Hematopoietic multipotent progenitor cell treated with erythropoietin and hydrocortisone succinate and interleukin-3 and kit ligand, for 8 days (in vitro differentiated cells): ENCODE data around the gene KRTAP5-2.
A peak's percentile ranks its signal among the peaks of the same experiment; 100 is the strongest.
"Not testable (repeated sequence)": the region's sequence is repeated elsewhere in the genome, so short reads cannot be mapped to it uniquely, and the experiment has no call there.

Experiments used
- DNase-seq: peaks from one replicate; pipeline ENCODE4 v3.0.0-alpha.2; 2015

Gene KRTAP5-2

DNA sequence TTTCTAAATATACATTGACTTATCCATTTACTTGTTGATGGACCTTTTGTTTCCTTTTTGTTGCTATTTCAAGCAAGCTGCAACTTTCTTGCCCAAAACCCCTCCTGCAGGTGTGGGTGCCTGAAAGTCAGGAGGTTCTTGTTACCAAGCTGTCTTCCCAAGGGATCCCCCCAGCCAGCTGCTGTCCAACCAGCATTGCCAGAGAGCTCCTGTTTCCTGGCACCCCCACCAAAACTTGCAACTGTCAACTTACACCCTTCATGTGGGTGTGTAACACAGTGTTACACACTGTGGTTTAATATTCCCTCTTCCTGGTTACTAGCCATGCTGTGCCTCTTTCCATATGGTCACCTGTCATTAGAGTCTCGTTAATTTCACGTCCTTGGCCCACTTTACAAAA is 11.4 kb downstream of the KRTAP5-2 start:
- DNase-seq = no peak

DNA sequence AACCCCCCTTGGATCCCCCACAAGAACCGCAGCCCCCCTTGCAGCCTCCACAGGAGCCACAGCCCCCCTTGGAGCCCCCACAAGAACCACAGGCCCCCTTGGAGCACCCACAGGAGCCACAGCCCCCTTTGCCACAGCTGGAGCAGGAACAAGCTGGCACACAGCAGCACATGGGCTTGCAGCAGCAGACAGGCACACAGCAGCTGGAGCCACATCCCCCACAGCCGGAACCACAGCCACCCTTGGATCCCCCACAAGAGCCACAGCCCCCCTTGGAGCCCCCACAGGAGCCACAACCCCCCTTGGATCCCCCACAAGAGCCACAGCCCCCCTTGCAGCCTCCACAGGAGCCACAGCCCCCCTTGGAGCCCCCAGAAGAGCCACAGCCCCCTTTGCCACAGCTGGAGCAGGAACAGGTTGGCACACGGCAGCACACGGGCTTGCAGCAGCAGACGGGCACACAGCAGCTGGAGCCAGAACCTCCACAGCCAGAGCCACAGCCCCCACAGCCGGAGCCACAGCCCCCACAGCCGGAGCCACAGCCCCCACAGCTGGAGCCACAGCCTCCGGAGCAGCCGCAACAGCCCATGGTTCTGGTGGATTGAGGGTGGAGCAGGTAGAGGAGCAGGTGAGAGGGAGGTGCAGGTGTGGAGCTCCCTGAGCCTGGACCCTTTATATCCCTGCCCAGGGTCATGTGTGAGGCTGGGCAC is 13.3 kb downstream of the KRTAP5-2 start, which contains the start of gene KRTAP5-1:
Gene KRTAP5-1, minus strand, starts transcription at position 623 of the 710 bp plus-strand sequence. Its CDS starts 34 bp downstream, at position 589.
- not testable (repeated sequence) for DNase-seq

DNA sequence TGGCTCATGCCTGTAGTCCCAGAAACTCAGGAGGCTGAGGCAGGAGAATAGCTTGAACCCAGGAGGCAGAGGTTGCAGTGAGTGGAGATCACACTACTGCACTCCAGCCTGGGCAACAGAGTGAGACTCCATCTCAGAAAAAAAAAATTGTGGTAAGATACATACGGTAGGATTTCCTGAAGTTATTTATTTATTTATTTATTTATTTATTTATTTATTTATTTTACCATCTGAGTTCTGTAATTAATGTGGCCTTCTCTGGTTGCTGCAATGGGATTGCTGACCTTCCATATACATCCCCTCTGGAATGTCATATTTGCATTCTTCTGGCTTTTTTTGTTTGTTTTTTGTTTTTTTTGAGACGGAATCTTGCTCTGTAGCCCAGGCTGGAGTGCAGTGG is 15.2 kb downstream of the KRTAP5-2 start:
- not testable (repeated sequence) for DNase-seq

DNA sequence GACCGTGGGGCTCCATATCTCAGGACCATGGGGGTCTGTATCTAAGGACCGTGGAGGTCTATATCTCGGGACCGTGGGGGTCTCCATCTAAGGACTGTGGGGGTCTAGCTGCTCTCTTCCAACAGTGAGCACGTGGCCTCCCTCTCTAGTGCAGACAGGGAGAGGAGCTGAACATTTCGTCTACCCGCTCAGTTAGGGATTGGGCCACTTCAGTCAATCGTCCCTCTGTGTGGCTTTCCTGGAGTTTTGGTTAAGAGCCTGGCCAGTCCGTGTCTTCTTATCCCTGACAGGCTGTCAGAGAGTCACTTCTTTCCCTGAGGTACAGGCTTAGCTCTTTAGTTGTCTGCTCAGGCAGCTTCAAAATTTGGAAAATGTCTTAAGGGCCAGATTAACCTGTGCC is 16.1 kb downstream of the KRTAP5-2 start:
- no peak for DNase-seq

DNA sequence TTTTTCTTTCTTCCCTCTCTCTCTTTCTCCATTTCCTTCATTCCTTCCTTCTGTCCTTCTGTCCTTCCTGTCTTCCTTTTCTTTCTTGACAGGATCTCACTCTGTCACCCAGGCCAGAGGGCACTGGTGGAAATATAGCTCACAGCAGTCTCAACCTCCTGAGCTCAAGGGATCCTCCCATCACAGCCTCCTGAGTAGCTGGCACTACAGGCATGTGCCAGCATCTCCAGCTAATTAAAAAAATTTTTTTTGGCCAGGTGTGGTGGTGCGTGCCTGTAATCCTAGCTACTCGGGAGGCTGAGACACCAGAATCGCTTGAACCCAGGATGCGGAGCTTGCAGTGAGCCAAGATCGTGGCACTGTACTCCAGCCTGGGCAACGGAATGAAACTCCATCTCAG is 21.3 kb downstream of the KRTAP5-2 start:
- DNase-seq = no peak

DNA sequence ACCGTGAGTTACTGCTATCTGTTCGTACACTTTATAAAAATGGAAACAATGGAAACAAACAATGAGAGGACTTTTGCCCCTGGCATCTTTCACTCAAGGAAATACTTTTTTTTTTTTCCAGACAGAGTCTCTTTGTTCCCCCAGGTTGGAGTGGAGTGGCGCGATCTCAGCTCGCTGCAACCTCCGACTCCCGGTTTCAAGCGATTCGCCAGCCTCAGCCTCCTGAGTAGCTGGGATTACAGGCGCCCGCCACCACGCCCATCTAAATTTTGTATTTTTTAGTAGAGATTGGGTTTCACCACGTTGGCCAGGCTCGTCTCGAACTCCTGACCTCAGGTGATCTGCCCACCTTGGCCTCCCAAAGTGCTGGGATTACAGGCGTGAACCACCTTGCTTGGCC is 22.3 kb downstream of the KRTAP5-2 start:
- DNase-seq = not testable (repeated sequence)

DNA sequence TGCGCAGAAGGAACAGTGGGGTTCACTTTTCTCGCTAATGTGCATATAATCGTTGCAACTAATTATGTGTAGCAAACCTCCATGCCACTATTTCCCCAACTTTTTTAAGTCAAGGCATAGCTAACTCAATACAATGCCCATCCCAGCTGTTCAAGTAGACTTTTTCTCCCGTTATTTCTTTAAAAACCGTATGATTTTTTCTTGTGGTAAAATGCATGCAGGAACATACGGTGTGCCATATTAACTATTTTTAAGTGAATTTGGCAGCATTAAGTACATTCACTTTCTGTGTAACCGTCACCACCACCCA is 23.2 kb downstream of the KRTAP5-2 start:
- DNase-seq = no peak

DNA sequence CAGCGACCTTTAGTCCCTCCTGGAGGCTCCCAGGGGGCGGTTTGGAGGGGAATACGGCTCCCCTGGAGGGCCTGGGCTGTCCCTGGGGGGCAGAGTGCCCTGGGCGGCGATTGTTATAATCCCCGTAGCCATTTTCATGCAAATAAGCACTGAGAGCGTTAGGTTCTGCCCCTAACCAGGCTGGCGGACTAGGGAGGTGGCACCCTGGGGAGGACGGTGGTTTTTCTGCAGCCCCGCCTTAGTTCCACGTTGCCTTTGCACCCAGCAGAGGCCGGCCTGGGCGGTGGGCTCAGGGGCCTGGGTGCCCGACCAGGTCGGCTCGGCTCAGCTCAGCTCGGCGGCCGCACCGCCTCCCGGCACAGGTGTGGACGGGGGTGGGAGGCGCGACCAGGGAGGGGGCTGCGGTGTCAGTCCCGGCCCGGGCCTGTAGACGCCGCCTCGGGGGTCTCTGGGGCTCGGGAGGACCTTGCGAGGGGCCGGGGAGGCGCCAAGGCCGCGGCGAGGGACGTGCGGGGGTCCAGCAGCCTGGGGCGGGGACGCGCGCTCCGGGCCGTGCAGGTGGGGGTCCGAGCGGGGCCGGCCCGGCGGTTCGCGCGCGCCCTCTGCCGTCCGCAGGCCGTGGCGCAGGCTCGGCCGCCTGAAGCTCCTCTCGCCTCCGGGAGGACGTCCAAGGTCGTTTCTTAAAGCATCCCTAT is 23.7 kb downstream of the KRTAP5-2 start:
- peak; percentile 33 for DNase-seq

DNA sequence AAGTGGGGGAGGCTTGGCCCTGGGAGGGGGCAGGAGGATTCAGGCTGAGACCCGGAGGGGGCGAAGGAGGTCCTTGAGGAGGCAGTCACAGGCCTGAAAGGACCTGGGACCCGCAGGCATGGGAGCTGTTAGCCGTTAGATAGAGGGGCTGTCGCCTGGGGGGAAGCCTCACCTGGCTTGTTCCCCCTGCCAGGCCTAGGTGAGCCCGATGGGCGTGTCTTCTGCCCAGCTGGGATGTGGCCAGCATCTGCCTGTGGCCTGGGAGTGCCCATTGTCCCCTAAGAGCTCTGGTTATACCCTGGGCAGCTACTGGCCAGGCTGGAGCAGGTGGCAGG is 24.2 kb downstream of the KRTAP5-2 start:
- no peak for DNase-seq

DNA sequence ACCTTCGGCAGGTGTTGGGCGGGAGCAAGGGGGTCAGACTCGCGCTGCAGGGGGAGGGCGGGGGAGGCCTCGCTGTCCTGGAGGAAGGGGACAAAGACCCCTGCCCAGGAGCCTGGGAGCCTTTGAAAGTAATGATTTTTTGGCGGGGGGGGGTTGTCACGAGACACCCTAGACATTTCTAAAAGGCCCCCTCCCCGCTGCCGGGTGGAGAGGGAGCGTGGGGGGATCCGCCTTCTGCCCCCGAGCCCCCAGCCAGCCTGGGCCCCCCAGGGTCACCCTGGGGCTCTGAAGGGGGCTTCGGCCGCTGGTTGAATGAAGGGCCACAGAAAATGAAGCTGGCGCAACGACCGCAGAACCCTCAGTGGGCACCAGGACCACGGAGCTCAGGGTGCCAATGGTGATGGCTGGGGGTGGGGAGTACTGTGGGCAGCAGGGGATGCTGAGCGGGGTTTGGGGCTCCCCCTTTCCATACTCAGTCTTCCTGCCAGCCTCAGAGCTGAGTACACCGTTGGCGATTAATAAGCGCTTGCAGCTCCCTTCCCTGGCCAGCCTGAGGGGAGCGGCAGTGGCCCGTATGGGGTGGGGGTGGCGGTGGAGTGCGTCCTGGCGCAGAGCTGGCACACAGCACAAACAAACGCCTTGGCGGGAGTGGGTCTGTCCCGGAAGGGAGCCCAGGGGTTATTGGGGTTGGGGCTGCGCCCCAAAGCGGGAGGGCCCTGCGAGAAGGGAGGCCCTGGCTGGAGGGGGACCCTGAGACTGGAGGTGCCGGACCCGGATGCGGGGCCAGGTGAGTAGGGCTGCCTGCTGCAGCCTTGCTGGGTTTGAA is 24.8 kb downstream of the KRTAP5-2 start:
- no peak for DNase-seq

DNA sequence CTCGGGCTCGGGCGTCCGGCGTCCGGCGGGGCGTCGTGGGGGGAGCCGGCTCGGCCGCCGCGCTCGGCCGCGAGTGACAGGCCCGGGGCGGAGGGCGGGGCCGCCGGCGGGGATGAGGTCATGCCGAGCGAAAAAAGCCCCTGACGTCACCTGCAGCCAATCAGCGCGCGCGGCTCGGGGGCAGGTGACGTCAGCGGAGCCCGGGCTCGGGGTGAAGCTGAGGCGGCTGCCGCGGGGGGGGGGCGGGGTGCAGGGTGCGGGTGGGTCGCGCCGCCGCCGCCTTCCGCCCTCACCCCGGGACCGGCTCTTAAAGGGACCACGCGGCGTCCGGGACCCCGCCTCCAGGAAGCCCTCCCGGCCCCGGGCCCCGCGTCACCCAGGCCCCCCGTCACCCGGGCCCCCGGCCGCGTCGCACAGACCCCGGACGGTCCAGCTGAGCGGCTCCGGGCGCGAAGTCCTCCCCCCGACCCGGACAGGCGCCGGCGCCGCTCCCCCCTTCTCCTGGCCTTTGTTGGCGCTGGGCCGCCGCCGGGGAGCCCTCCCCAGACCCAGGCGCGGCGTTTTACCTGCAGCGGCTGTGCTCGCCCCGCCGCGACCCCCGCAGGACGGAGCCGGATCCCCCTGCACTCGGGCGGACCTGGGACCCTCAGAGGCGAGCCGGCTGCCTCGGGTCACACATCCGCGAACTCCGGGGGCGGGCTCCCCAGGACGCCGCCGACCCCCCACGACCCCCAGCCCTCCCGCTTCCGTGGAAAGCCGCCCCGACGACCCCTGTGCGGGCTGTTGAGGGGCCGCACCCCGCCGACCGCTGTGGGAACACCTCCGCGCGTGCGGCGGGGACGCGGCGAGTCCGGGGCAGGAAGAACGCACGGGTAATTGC is 25.7 kb downstream of the KRTAP5-2 start, which contains the start of gene DUSP8:
Gene DUSP8, minus strand, starts transcription at position 75 of the 880 bp plus-strand sequence. CDS start 6,445 bp downstream, outside the sequence.
- peak; percentile 58 for DNase-seq

DNA sequence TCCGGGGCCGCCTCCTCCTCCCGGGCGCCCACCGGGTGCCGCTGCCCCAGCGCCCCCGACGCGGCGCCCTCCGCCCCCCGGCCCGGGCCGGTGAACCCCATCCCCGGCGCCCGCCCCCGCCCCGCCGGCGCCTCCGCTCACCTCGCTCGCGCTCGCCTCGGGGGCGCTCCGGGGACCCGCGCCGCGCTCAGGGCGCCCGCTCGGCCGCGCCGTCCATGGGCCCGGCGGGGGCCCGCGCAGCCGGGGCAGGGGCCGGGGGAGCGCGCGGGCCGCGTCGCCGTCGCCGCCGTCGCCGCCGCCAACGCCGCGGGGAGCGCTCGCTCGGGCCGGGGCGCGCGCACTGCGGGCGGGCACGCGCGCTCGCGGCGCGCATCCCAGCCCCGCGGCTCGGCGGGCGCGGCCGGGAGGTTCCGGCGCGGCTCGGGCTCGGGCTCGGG is 26.3 kb downstream of the KRTAP5-2 start:
- DNase-seq = no peak

DNA sequence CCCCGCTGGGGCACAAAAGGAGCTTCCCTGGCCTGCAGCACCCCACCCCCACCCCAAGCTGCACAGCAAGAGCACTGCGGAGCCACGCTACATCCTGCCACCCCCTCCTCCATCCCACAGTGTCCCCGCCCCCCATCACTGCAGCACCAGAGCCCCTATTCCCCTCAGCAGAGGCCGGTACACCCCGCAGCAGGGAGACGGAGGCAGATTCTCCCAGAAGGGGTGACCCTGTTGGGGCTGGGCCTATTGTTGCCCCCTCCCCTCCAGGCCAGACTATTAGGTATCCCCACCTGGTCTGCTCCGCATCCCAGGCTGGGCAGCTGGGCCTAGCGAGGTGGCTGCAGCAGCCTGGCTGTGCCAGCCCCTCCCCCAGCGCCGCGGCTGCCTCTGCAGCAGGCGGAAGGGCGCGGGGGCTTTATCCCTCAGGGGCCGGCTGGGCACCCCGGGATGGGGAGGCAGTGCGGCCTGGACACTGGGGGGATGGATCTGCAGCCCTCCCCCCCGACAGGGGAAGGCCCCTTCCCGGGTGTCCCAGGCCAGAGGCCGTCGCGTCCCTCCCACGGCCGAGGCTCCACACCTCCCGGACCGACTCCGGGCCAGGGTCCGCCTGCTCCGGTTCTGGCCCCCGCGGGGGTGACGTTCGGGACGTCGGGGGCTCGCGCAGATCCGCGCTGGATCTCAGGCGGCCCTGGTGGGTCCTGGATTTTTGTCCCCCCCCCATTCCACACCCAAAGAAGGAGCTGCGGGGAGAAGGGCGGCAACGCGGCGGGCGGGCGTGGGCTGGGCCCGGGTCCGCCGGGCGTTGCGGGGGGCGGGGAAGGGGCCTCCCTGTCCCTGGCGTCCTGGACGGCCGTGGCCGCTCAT is 27.0 kb downstream of the KRTAP5-2 start:
- no peak for DNase-seq

DNA sequence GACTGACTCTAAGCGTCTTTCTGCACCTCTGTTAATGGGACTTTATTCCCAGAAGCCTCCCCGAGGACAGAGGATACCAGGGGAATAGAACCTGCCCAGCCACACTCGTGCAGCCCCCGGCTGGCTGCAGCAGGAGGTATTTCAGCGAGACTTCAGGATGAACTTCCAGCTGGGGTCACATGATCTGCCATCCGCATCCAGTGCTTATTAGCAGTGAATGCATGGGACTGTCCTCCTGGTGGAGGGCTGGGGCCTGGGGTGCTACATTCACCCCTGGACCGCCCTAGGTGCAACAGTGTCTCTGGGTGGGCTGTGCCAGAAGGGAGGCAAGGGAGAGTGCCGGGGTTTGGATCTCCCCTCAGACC is 27.6 kb downstream of the KRTAP5-2 start:
- no peak for DNase-seq

DNA sequence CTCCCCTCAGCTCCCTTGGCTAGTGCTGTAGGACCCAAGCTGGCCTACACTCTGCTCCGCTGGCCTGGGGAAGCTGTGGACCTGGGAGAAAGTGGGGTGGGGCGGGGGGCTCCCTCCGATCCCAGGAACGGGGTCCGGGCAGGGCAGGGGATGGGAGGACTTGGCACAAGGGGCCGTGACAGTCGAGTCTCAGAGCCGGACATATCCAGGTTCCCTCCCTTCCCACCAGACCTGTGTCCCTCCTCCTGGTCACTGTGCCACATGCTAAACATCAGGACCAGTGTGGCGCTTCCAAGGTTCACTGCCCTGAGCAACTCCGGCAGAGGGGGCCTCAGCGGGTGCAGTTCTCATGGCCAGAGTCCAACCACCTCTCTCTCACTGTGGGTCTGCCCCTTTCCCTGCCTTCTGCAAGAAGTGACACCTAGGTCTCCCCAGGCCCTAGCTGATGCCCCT is 28.1 kb downstream of the KRTAP5-2 start:
- DNase-seq = no peak

DNA sequence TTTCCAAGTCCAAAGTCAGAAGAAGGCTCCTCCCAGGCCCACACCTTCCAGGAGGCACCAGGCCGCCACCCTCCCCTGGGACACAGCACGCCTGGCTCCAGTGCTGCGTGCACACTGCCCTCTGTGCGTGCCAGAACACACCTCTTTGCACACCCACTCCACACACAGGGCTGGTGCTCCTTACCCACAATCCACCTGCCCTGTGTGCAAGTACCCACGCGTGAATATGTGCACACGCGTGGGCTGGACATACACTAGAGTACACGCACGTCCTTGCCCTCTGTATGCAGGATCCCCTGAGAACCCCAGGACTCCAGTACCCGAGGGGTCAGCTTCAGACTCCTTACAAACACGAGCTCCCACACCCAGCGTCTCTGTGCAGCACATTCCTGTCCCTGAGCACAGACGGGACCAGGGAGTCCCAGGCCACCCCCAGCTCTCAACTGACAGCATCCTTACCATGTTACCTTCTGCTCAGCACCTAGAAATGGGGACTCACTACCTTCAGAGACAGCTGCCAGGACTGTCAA is 28.8 kb downstream of the KRTAP5-2 start:
- no peak for DNase-seq

DNA sequence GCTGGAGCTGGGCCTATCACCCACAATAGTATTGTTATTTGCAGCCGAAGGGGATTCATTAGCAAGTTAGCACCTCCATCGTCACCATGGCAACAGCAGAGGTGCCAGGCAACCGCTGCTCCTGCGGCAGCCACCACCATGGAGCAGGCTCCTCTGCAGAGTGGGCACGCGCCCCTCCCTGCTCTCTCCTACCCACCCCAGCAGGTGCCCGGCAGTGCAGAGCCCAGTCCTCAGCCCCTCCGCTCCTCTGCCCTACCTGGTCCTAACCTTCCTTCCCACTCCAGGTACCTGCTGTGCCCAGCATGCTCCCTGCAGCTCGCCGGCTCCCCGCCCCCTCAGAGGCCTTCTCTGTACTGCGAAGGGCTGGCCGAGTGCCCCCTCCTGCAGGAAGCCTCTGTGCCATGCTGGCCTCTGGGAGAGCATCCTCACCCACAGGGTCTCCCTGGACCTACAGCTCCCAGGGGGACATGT is 29.6 kb downstream of the KRTAP5-2 start:
- peak; percentile 17 for DNase-seq

DNA sequence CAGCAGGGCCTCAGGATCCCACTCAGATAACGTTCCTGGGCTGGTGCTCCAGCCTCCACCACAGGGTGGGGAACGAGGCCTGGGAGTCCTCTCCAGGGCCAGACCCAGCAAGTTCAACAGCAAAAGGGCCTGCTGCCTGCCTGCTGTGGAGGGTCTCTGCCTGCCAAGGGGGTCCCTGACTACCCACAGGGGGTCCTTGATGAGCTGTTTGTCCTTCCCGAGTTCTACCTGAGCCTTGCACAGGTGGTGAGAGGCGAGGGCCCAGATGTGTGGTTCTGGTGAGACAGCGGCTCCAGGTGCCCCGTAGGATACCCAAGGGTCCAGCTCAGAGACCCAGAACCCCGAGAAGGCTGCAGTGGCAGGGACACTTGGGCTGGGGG is 30.4 kb downstream of the KRTAP5-2 start:
- no peak for DNase-seq

DNA sequence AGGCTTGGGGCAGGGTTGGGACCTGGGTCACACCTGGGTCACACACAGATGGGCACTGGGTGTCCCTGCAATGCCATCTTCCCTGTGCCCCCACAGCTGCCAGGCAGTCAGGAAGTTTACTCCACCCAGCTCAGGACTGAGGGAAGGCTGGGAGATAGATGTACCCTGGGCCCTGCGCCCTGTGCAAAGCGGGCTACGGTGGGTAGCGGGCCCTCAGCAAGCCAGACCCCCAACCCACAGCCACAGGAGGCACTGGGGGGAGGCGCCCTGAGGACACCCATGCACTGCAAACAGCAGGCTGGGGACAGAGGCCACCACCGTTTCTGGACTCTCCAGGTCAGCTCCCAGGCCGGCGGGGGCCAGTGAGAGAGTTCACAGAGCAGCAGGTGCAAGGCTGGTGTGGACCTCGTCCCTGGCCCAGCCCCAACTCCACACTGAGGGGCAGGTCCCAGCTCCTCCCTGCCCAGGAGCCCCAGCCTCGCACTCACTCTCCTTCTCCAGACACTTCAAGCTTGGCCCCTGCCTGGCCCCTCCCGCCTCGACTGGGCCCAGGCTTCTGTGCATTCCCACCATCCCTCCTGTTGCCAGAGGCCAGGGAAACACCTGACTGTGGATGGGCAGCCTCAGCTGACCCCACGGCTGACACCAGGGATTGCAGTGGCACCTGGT is 30.9 kb downstream of the KRTAP5-2 start:
- no peak for DNase-seq

DNA sequence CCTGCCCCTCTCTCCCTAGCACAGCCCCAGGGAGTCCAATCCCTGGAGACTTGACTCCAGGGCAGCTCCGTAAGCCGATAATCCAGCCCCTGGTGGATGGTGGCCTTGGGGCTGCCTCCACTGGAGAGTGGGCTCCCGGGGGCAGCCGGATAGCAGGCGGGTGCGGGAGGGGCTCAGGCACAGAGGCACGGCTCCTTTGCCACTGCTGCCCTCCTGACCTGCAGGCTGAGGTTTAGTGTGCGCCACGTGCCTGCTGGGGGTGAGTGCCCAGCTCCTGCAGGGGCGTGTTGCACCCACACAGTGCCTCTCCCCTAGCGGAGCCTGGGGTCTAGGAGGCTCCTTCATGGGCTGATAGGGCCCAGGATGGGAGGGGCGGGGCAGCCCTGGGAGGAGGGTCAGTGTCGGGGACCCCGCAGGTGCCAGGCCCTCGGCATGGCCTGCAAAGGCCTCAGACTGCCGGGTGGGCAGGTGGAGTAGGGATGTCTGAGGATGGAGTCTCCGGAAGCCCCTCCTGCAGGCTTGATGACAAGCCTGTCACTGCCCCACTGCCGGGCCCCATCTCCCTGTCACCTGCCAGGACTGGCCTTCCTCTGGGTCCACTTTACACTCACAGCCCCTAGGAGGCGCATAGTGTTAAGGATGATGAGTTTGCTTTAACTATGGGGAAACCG is 31.6 kb downstream of the KRTAP5-2 start:
- no peak for DNase-seq
